T-helper 1 cell treated with Interleukin-12 subunit alpha and Interleukin-12 subunit beta and Interleukin-4 antibody, amounts not matched to agents 30 μg/mL and 1 μg/mL, for 36 hours (primary cell): ENCODE measurements around the gene SPEF2.
A peak's percentile ranks its signal among the peaks of the same experiment; 100 is the strongest.

Experiments
- H3K27ac Mint-ChIP-seq: one replicate; pipeline ENCODE4 v1.8.0; 2021; ENCODE audit warnings: mild to moderate bottlenecking, mixed read lengths
- H3K27me3 Mint-ChIP-seq: one replicate; pipeline ENCODE4 v1.8.0; 2021; ENCODE audit warnings: low read depth, mixed read lengths
- H3K36me3 Mint-ChIP-seq: one replicate; pipeline ENCODE4 v1.8.0; 2021; ENCODE audit warnings: low read depth, mixed read lengths
- H3K4me1 Mint-ChIP-seq: one replicate; pipeline ENCODE4 v1.8.0; 2021; ENCODE audit warnings: low read depth, mixed read lengths
- H3K4me3 Mint-ChIP-seq: one replicate; pipeline ENCODE4 v1.8.0; 2021; ENCODE audit warnings: mild to moderate bottlenecking, moderate library complexity, mixed read lengths
- H3K9me3 Mint-ChIP-seq: one replicate; pipeline ENCODE4 v1.8.0; 2021; ENCODE audit warnings: mixed read lengths

Gene SPEF2

DNA sequence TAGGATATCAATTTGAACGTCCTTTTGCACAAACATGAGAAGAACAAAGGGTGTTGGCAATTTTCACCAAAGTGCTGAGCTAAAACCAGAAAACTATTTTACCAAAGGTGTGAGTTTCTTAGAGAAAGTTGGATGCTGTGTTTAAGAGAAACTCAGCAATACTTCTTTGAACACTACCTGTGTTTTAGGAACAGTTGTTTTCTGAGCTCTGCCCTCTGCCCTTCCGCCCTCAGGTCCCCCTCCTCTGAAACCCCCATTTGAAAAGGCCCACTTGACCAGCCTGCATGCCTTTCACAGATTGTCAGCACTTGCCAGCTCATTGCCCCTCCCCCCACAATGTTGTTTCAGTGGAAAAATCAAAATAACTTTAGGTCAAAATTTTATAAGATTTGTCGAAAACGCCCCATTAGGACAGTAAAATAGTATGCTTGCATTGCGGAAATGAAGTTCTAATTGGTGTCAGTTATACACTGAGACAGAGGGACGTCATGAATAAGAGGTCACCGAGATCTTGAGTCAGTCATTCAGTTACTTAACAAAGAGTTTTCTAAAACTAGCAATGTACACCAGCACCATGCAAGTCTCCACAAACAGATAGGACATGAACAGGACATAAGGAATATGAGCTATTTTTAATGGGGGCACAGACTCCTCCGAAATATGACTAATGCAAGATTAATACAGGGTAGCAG is 177.2 kb downstream of the SPEF2 start:
- Mint-ChIP-seq H3K4me3 (peak overlapping the region; percentile 35), H3K27ac (peak overlapping the region; percentile 91), H3K36me3 (peaks cover 3% of the 10 kb centered on the region), H3K9me3 (no peaks in the 10 kb centered on the region), H3K4me1 (peaks cover 67% of the 10 kb centered on the region), H3K27me3 (no peaks in the 10 kb centered on the region)

GRCh38 chr5:35799181-35799580 is 181.5 kb downstream of the SPEF2 start:
- H3K27ac Mint-ChIP-seq, result no peak overlapping the region
- no peaks in the 10 kb centered on the region for H3K9me3 Mint-ChIP-seq

GRCh38 chr5:35799753-35800152 is 182.1 kb downstream of the SPEF2 start:
- Mint-ChIP-seq H3K4me1 (peaks cover 60% of the 10 kb centered on the region), H3K27me3 (no peaks in the 10 kb centered on the region), H3K4me3 (no peak overlapping the region), H3K36me3 (peaks cover 3% of the 10 kb centered on the region), H3K27ac (no peak overlapping the region), H3K9me3 (no peaks in the 10 kb centered on the region)

More at GRCh38 chr5:35799181-35799580, 181.5 kb downstream of the SPEF2 start:
- Mint-ChIP-seq H3K4me3 (no peak overlapping the region), H3K4me1 (peaks cover 60% of the 10 kb centered on the region), H3K36me3 (peaks cover 3% of the 10 kb centered on the region), H3K27me3 (no peaks in the 10 kb centered on the region)

DNA sequence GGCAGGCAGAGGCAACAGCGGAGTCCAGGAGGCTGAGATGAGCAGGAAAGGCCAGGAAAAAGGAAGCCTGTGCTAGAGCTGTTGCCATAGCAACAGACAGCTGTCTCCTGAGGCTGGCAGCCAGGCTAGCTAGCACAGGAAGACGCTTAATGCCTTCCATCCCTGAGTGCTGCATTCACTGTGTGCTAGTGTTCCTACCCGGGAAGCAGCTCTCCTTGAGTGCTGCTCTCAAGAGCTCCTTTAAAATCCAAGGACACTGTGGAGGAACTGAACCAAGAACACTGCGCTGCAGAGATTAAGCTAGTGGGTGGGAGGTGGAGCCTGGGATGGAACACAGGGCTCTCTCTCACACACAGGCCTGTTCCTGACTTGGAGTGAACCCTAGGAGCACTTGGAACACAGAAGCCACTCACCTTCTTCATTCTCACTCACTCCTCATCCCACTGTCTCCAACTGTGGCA is 185.6 kb downstream of the SPEF2 start:
- H3K36me3 Mint-ChIP-seq, result peaks cover 4% of the 10 kb centered on the region
- H3K4me3 Mint-ChIP-seq, result no peak overlapping the region
- H3K27me3 Mint-ChIP-seq, result peaks cover 3% of the 10 kb centered on the region
- H3K9me3 Mint-ChIP-seq, result no peaks in the 10 kb centered on the region
- H3K27ac Mint-ChIP-seq, result peak overlapping the region; percentile 58
- peaks cover 48% of the 10 kb centered on the region for H3K4me1 Mint-ChIP-seq

GRCh38 chr5:35804201-35804653 is 186.6 kb downstream of the SPEF2 start:
- Mint-ChIP-seq H3K27ac (no peak overlapping the region), H3K36me3 (peaks cover 3% of the 10 kb centered on the region), H3K4me1 (peaks cover 50% of the 10 kb centered on the region), H3K4me3 (no peak overlapping the region), H3K9me3 (no peaks in the 10 kb centered on the region), H3K27me3 (peaks cover 3% of the 10 kb centered on the region)

DNA sequence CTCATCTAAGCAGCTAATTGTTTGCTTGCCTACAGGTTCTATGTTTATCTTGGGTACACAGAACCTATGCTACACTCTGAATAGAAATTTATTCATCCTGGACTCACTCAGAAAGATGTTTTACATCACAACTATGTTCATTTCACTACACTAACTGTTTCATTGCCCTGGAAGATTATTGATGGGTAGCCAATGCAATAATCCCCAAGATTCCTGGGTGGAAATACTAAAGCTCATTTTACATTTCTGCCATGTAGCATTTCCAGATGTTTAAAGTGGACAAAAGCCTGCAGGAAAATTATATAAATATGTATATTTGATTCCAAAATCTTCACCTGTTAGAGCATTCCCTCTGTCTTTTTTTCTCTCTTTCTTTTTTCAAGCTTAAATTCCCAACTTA is 187.2 kb downstream of the SPEF2 start:
- H3K27ac Mint-ChIP-seq, result no peak overlapping the region
- peaks cover 50% of the 10 kb centered on the region for H3K4me1 Mint-ChIP-seq
- H3K9me3 Mint-ChIP-seq, result no peaks in the 10 kb centered on the region
- H3K36me3 Mint-ChIP-seq, result peaks cover 5% of the 10 kb centered on the region
- no peak overlapping the region for H3K4me3 Mint-ChIP-seq
- peaks cover 3% of the 10 kb centered on the region for H3K27me3 Mint-ChIP-seq

DNA sequence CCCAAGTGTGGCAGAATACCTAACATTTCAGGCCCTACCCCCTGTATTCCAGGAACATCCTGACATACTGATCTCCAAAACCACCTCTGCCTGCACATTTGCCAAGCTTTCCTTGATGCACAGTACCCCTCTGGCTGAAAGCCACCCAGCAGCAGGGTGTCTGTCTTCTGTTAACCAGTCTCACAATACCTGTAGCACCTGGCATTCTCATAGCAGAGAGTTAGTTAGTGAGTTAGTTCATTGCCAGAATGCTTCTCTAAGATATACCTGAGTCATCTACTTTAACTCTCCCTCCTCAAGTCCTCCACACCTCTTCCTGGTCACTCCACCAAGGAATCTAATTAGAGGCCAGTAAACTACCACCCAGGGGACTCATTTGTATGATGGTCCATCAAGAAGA is 192.9 kb downstream of the SPEF2 start:
- Mint-ChIP-seq H3K9me3 (no peaks in the 10 kb centered on the region), H3K27ac (peak overlapping the region; percentile 92), H3K4me1 (peaks cover 40% of the 10 kb centered on the region), H3K4me3 (peak overlapping the region; percentile 59), H3K27me3 (peaks cover 3% of the 10 kb centered on the region), H3K36me3 (peaks cover 7% of the 10 kb centered on the region)

GRCh38 chr5:35811108-35811741 is 193.6 kb downstream of the SPEF2 start:
- H3K4me1 Mint-ChIP-seq, result peaks cover 40% of the 10 kb centered on the region
- peaks cover 7% of the 10 kb centered on the region for H3K36me3 Mint-ChIP-seq
- peaks cover 3% of the 10 kb centered on the region for H3K27me3 Mint-ChIP-seq
- H3K9me3 Mint-ChIP-seq, result no peaks in the 10 kb centered on the region
- H3K27ac Mint-ChIP-seq, result peak overlapping the region; percentile 99
- H3K4me3 Mint-ChIP-seq, result peak overlapping the region; percentile 69

DNA sequence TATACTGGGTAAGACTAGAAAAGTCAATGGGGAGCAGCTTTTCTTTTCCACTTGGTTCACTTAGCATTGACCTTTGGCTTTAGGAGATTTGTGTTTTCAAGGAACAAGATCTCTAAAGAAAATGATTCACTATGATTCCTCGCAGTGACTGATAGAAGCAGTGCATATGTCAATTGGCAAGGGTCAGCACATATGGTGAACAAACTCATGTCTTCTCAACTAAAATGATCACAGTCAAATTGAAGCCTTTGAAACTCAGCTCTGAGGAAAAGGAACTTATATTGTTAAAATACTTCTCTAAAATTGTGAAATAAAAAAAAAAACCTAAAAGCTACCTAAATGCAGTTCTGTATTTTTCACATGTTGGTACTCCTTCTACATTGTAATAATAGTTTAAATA is 195.9 kb downstream of the SPEF2 start:
- peaks cover 31% of the 10 kb centered on the region for H3K4me1 Mint-ChIP-seq
- no peak overlapping the region for H3K4me3 Mint-ChIP-seq
- peaks cover 5% of the 10 kb centered on the region for H3K36me3 Mint-ChIP-seq
- no peaks in the 10 kb centered on the region for H3K27me3 Mint-ChIP-seq
- no peaks in the 10 kb centered on the region for H3K9me3 Mint-ChIP-seq
- H3K27ac Mint-ChIP-seq, result no peak overlapping the region

GRCh38 chr5:35815089-35815936 is 197.7 kb downstream of the SPEF2 start:
- Mint-ChIP-seq H3K9me3 (peaks cover 5% of the 10 kb centered on the region), H3K36me3 (peaks cover 8% of the 10 kb centered on the region), H3K4me1 (peaks cover 32% of the 10 kb centered on the region), H3K27me3 (no peaks in the 10 kb centered on the region), H3K4me3 (no peak overlapping the region), H3K27ac (no peak overlapping the region)

- Mint-ChIP-seq H3K4me1 (peaks cover 37% of the 10 kb centered on the region), H3K9me3 (peaks cover 5% of the 10 kb centered on the region), H3K27me3 (no peaks in the 10 kb centered on the region), H3K4me3 (no peak overlapping the region), H3K36me3 (peaks cover 6% of the 10 kb centered on the region), H3K27ac (no peak overlapping the region)
These were observed 199.3 kb downstream of the SPEF2 start for GRCh38 chr5:35816881-35817521.

DNA sequence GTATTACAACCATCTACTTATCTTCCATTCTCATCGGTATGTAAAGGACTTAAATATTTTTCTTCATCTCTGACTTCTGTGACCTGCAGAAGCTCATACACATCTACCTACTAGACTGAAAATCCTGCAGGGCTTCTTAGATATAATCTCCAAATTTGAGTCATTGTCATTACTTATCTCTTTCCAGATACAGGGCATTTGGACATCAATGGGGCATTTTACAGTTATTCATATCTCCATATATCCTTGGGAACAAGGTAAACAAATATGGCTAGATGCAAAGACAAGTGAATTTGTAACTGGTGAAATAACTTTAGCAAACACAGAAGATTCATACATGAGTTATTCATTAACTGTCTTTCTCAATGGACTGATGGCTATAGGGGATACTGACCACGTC is 201.4 kb downstream of the SPEF2 start:
- Mint-ChIP-seq H3K36me3 (peaks cover 6% of the 10 kb centered on the region), H3K27ac (peak overlapping the region; percentile 5), H3K4me1 (peaks cover 52% of the 10 kb centered on the region), H3K4me3 (peak overlapping the region; percentile 21), H3K27me3 (no peaks in the 10 kb centered on the region), H3K9me3 (peaks cover 5% of the 10 kb centered on the region)

GRCh38 chr5:35819668-35820067 is 202.0 kb downstream of the SPEF2 start:
- Mint-ChIP-seq H3K36me3 (peaks cover 8% of the 10 kb centered on the region), H3K27ac (peak overlapping the region; percentile 8), H3K9me3 (peaks cover 5% of the 10 kb centered on the region), H3K4me1 (peaks cover 53% of the 10 kb centered on the region), H3K27me3 (no peaks in the 10 kb centered on the region), H3K4me3 (no peak overlapping the region)

DNA sequence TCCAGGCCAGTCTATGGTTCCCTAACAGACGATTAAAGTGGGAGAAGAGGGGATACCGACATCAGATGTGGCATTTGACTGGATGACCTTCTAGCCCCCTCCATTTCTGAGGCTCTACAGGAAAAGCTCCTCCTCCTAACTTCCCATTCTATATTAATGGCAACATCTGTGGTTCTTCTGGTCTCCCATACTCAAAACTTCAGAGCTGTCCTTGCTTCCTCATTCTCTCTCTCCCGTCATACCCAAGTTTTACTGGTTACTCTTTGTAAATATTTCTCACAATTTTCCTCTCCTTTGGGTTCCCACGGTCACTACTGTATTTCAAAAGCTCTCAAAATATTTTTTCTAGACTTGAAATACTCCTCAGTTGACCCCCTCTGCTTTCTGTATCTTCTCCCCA is 203.1 kb downstream of the SPEF2 start:
- Mint-ChIP-seq H3K4me3 (no peak overlapping the region), H3K27ac (peak overlapping the region; percentile 26), H3K36me3 (peaks cover 8% of the 10 kb centered on the region), H3K4me1 (peaks cover 60% of the 10 kb centered on the region), H3K9me3 (peaks cover 5% of the 10 kb centered on the region), H3K27me3 (no peaks in the 10 kb centered on the region)
